Cardiac septum (tissue), 1 donor: Measurements from ENCODE around the gene LRBA. TPM values are rescaled to one million over a fixed set of nuclear protein-coding genes. Genes with fewer than 3 reads are reported as not detected.

Experiments
- DNase-seq: peaks from one replicate; pipeline ENCODE4 v3.0.0-alpha.2; 2020; ENCODE audit warnings: low spot score
- intact Hi-C: fragments of 100-400 bp; cut with DNase I; formaldehyde crosslinking; loops from one replicate; pipeline ENCODE4 v1.14.0; 2022
- total RNA-seq: library from RNA; stranded (reverse); fragmentation: NEBNext Ultra II Directional; extraction: Animal tissue kit (Norgen Biotek cat#: 25700); gene quantifications from one replicate; pipeline ENCODE4 v1.2.1, GENCODE V29; 2021
- donor health status: DM: no; HTN: no; CAD: no.

Gene LRBA
- total RNA-seq, 1 donor from 2014 or later = 22.7 TPM

DNA sequence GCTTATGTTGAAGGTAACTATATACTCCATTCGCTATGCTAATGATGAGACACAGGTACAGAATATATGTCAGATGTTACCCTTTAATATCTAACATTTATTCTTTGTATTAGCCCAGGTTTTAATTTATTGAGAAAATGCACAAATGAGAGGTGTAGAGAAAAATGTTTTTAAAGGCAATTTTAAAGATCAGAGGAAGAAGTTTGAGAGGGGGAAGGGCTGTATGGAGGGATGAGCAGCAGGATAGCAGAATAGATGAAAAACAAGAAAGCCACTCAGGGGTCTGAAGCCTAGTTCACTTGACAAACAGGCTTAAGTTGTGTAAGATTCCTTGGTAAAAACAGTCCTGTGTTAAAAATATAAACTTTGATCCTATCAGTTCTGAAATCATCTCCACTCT, 429.5 kb downstream of the LRBA start:
- DNase-seq = no peak
- intact Hi-C loops = loop anchor here (10.0 kb wide), 1 partner anchor 271 kb away; no protein-coding TSS in a partner anchor

DNA sequence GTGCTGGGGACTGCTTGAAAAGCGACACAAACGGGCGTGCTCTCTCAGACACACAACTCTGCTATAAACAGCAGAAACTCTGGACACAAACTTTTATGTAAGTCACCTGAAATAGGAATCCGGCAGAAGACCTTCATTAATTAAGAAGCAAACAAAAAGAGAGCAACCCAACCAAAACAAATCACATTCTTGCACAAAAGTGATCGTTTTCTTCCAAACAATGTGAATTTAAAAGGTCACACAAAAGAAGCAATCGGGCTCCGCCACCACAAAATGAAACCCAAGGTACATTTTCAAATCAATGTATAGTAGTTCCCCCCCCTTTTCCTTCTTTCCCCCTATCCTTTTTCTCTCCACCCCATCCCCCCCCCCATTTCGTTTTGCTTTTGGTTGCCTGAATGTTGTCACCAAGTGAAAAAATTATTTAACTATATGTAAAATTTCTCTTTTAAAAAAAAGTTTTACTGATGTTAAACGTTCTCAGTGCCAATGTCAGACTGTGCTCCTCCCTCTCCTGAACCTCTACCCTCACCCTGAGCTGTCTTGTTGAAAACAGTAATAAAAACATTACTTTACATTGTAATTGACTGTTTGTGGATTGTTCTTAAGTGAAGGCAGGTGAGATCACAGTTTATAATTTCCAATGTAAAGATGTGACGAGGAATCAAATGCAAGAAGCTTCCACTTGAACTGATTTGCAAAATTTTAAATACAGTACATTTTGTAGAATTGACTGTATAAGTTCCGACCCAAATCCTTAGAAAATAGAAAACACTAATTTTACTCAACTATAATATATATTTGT, 430.8 kb downstream of the LRBA start:
- intact Hi-C loops = loop anchor here (10.0 kb wide), 1 partner anchor 270 kb away; no protein-coding TSS in a partner anchor
- no peak for DNase-seq

DNA sequence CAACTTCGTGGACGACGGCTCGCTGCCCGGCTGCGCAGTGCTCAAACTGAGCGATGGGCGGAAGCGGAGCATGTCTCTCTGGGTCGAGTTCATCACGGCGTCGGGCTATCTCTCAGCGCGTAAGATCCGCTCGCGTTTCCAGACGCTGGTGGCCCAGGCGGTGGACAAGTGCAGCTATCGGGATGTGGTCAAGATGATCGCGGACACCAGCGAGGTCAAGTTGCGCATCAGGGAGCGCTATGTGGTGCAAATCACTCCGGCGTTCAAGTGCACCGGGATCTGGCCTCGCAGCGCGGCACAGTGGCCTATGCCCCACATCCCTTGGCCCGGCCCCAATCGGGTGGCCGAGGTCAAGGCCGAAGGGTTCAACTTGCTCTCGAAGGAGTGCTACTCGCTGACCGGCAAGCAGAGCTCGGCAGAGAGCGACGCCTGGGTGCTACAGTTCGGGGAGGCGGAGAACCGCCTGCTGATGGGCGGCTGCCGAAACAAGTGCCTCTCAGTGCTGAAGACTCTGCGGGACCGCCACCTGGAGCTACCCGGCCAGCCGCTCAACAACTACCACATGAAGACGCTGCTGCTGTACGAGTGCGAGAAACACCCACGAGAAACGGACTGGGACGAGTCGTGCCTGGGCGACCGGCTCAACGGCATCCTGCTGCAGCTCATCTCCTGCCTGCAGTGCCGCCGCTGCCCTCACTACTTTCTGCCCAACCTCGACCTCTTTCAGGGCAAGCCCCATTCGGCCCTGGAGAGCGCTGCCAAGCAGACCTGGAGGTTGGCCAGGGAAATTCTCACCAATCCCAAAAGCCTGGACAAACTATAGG, 431.6 kb downstream of the LRBA start:
- no peak for DNase-seq
- intact Hi-C loops = loop anchor here (10.0 kb wide), 1 partner anchor 269 kb away; no protein-coding TSS in a partner anchor

DNA sequence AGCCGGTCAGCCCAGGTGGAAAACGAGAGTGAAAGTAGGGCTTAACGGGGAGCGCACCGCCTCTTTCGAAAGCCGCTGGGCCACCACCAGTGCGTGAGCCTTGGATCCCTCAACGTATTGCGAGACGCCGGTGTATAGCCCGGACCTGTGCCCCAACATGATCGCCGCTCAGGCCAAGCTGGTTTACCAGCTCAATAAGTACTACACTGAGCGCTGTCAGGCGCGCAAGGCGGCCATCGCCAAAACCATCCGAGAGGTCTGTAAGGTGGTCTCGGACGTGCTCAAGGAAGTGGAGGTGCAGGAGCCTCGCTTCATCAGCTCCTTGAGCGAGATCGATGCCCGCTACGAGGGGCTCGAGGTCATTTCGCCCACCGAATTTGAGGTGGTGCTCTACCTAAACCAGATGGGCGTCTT, 432.2 kb downstream of the LRBA start:
- DNase-seq = no peak
- intact Hi-C loops = loop anchor here (10.0 kb wide), 1 partner anchor 268 kb away; no protein-coding TSS in a partner anchor

DNA sequence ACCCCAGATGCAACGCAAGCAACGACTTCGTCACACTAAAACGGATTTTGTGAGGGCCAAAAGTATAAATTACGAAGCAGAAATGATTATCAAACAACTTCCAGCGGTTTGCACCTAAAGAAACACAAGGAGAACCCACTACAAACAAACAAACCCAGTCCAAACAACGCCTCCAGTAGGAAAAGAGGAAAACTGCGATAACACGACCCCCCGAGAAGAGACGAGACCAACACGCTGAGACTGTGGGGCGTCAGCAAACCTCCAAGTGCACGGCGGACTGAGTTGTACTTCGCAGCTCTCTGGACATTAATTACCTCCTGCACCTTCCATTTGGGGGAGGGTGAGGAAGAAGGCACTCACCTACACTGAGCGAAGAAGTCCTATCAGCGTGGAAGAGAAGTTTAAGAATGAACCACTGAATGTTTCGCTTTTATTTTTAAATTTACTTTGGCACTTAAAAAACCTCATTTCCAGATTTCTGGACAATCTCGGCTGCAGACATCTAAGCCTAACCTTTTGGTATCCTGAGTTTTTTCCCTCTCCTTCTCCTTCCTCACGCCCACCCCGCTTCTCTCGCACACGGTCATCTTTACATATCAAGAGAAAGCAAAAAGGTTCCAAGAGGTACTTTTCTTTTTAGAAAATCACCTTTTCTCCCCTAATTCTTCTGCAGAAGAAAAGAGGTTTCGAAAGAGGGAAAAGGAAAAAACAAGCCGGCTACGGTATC, 432.8 kb downstream of the LRBA start, which contains the start of gene MAB21L2:
Gene MAB21L2 (plus strand): TSS at position 6 of the 727 bp plus-strand sequence. CDS start 879 bp downstream, outside the sequence.
- DNase-seq = no peak
- intact Hi-C loops = loop anchor here (10.0 kb wide), 1 partner anchor 268 kb away; no protein-coding TSS in a partner anchor

DNA sequence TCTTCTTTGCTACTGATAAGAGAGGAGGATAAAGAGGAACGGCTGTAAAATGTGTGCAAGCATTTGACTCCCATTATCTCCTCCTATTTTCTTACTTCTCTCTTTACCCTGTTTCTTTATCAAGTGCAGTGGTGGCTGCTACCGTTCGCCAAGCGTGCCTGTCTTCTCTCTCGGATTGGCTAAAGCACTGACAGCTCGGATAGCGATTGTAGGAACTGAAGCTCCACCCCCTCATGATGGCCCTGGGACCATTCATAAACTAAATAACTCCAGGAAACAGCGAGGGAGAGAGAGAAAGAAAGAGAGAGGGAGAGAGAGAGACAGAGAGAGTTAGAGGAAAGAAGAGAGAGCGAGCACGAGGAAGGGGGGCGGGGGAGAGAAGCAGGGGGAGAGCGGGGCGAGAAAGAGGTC, 433.4 kb downstream of the LRBA start:
- DNase-seq = no peak
- intact Hi-C loops = loop anchor here (10.0 kb wide), 1 partner anchor 267 kb away; no protein-coding TSS in a partner anchor

DNA sequence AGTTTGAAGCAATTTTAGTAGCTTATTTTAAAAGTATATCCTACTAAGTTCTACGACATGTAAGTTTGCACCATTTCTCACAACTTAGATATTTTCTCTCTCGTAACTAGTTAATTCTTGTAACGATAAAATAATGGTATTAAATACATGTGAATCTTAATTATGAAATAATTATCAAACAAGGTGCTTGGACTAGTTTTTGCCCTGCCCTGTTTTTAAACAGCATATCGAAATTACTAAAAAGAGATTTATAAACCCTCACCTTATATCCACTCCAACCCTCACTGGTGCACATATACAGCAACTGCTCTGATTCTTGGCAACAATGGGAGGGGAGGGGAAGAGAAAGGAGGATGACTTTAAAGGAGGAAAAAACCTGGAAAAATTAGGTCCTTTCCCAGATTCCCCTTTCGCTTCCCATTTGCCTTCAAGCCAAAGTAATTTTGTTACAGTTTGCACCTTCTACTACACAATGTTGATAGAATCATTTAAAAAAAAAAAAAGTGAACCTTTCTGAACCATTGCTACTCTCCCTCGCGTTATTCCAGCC, 434.0 kb downstream of the LRBA start:
- intact Hi-C loops = loop anchor here (10.0 kb wide), 1 partner anchor 266 kb away; no protein-coding TSS in a partner anchor
- no peak for DNase-seq

DNA sequence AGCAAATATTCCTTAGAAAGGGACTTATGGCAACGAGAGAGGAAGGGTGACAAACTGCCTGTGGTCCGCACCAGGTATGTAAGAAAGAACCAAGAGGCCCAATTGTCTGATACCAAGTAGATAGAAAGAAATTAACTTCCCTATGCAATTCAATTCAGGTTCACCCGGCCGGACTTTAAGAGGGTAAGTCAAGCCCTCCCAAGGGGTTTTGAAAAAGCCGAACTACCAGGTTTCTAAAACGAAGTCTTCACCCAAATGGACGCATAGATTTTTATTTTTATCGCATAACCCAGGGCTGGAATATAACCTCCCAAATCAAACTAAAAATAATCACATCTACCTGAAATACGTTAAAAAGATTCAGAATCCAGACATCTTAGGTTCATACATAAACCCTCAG, 434.8 kb downstream of the LRBA start:
- intact Hi-C loops = loop anchor here (10.0 kb wide), 1 partner anchor 266 kb away; no protein-coding TSS in a partner anchor
- DNase-seq = no peak

DNA sequence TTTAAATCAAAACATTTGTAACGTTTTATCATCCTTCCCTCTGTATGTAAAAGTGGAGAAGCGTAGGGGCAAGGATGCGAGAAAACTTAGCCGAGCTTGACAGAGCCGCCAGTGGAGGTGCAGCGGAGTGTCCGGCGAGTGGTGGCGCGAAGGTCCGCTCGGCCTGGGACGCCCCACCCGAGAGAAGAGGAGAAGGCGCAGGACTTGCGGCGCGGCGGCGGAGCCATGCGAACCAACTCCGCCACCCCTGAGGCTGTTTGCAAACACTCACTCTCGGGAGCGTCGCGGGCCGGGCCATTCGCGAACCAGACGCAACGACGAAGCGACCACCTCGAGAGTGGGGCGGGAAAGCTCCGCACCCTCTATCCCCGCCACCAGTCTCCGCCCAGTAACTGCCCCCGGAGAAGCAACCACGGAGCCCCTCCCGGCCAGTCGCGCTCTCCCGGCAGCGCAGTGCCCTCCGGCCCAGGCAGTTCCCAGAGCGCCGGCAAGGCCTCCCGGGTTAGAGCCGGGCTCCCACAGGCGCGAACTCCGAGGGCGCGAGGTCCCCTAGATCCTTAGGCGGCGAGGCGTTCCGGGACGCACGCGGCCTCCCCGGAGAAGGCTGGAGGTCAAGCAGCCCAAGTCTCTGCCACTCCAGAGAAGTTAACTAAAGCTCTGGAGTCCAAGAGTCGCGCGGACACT, 435.4 kb downstream of the LRBA start:
- intact Hi-C loops = loop anchor here (10.0 kb wide), 1 partner anchor 265 kb away; no protein-coding TSS in a partner anchor
- DNase-seq = no peak

DNA sequence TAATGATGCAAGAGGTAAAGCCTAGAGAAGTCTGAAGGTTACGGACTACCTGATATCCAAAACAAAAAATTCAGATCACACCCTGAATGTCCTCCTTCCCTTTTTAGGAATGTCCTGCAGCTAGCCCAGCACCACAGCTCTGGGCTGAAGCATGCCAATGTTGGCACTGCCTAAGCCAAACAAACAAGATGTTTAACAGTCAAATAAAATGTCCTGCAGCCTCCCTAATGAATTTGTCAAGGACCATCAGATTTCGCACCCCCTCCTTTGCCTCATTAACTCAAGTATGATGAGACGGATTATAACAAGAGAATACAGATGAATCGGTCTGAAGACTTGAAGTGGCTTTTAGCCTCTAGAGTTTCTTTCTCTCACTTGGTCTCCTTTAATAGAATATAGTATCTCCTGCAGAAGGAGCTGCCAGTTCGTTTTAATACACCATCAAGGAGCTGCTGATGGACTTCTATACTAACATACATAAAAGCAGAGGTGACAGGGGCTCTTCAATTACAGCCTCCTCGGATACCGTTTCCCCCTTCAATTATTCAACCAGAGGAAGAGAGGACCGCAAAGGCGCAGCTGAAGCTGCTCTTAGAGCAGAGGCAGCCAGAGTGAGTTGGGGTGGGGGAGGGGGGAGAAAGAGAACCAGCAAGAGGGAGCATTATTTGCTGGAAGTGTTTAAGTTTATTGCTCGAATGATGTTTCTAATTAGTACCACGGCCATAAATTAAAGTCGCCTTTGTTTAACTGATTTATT, 436.2 kb downstream of the LRBA start:
- intact Hi-C loops = no loop called here
- no peak for DNase-seq

DNA sequence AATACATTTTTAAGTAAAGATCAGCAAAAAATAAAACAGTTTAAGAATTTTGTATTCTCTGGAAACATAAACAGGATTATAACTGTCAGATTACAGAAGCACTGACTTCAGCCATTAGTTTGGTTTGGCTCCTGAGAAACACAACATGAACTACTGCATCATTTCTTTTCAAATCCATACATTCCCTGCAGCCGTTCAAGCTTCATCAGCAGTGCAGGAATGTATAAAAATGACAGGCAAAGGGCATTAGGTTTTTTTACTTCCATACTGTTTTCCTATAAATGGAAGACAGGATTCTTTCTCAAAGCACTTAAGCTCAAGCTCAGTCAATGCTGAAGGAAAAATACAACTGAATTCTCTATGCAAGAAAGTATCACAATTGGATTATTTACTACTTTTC, 437.3 kb downstream of the LRBA start:
- intact Hi-C loops = no loop called here
- DNase-seq = no peak

DNA sequence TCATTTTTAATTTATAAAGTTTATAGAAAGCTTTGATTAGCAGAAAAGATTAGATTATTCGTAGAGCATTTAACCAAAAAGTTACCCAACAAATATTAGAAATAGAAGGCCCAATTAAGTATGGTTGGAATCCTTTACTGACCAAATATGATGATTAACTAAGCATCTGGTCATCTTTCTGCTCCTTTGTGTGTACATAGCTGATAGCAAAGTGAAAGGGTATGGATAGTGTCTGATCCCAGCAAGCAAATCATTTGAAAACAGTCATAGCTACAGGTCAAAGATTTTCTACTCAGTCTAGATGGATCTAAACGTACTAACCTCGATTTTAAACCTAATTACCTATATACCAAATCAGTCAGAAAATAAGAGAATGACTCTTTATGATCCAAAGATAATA, 440.4 kb downstream of the LRBA start:
- no peak for DNase-seq
- intact Hi-C loops = no loop called here

DNA sequence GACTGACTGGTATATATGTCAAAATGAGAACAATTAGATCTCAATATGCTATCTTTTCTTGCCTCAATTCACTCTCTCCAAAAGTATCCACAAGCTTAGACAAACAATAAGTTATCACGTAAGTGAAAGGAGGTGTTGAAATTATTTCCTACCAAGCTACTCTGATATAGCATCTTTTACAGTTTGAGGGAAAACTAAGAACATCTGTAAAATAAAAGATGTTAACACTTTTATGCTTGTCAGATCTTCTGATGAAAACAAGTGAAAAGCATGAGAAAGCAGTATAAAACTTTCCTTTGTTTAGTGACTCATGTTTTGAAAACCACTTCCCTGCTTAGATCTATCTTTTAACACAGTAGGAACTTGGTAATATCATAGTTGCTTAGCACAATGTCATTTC, 441.6 kb downstream of the LRBA start:
- intact Hi-C loops = no loop called here
- no peak for DNase-seq

DNA sequence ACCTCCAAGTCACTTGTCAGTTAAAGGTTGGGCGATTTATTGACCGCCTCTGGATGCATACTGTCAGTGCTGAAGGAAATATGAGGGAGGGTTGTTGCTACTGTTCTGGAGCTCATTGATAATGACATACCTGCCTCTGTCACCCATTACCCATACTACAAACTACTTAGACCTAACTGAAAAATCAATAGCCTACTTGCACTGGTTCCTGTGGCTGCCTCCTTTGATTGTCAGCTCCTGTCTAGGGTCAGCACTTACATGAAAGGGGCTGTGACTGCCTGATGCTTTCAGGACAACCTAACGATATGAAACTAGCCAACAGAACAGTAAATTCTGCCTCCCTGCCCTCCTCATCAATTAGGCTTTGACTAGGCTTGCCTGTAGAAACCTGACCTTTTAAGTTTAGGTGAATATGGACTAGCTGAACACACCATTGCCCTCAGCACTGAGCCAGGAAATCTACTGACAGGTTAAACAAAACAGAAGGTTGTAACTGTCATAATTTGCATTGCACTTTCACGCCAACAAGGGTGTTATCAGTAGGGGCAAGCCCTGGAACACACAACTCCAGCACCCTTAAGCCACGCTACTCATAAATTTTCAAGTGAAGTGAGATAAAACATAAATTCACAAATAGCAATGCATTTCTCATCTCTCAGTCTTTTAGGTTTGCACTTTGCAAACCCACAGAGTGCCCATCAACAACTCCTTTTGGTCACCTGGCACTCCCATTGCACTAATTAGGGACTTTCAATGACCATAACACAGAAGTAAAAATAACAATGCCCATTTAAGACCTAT, 442.2 kb downstream of the LRBA start:
- intact Hi-C loops = no loop called here
- no peak for DNase-seq

DNA sequence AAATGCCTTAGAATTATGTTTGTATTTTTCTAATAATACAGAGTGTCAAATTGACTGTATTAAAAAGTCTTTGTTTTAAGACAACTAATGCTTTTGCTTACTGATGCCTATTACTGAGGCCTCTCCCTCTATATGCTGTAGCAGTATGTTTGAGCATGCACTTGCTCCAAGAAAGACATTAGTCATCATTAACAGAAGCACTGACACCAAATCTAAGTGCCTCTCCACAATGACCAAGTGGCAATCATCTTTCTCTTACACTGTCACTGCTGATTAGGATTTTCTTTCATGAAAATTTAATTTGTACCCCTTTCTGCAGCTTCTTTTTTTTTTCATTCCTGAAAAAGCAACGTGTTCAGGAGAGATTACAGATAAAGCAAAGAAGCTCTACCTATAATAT, 444.2 kb downstream of the LRBA start:
- DNase-seq = no peak
- intact Hi-C loops = no loop called here

DNA sequence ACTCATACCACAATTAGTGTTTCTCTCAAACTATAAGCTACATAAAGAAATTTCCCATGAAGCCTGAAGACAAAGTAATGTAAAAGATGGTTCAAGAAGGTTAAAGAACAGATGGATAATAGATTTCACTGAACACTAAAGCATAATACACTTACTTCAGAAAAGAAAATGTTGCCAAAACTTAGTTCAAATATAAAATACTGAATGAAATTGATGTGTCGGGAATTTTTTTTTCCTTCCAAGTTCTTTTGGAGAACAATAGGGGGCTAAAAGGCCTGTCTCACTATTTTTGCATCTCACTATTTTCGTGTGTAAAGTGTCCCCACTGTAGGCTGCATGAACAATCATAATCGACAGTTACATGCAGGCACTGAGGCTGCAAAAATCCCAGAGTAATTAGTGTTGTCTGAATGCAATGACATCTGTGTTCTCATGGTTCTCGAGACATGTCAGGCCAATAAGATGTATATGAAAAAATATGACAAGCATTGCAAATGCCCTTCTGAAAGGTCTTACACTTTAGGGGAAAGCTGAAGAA, 445.0 kb downstream of the LRBA start:
- no peak for DNase-seq
- intact Hi-C loops = no loop called here
